HG02840 (cell line): Measurements from ENCODE around the gene CT45A2.
"Not testable (repeated sequence)": the region's sequence is repeated elsewhere in the genome, so short reads cannot be mapped to it uniquely, and the experiment has no call there.

ENCODE experiments used
- ATAC-seq: cut with Tn5 transposase; IDR thresholded peaks from one replicate; pipeline ENCODE4 v1.9.1; 2021; ENCODE audit warnings: mild to moderate bottlenecking, moderate library complexity, moderate number of reproducible peaks; ENCODE audit not compliant: unreplicated experiment, low FRiP score

The CT45A2 gene, protein sequence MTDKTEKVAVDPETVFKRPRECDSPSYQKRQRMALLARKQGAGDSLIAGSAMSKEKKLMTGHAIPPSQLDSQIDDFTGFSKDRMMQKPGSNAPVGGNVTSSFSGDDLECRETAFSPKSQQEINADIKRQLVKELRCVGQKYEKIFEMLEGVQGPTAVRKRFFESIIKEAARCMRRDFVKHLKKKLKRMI

DNA sequence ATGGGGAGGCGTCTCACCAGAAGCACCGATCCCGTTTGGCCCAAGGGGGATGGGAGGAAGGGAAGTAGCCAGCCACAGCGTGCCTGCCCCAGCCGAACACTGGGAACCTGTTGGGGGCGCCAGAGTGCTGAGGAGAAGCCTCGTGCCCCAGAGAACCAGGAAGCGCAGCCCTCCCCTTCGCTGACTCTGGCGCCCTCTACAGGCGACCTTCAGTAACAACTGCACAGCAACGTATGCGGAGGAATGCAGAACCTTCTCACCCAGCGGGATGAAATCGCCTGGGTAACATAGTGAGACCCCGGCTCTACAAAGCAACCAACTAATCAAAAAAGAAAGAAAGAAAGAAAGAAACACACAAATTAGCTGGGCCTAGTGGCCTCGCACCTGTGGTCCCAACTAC is at the start of gene CT45A2:
Gene CT45A2, minus strand, starts transcription at position 101 of the 400 bp plus-strand sequence. CDS start 3,747 bp downstream, outside the sequence.
- ATAC-seq = not testable (repeated sequence)

GRCh38 chrX:135854438-135854837 is 34.6 kb upstream of the CT45A2 start, which contains the start of gene CT45A8:
Gene CT45A8, minus strand, starts transcription at chrX:135854538. Its CDS starts 3,755 bp downstream, at chrX:135850783.
- not testable (repeated sequence) for ATAC-seq

DNA sequence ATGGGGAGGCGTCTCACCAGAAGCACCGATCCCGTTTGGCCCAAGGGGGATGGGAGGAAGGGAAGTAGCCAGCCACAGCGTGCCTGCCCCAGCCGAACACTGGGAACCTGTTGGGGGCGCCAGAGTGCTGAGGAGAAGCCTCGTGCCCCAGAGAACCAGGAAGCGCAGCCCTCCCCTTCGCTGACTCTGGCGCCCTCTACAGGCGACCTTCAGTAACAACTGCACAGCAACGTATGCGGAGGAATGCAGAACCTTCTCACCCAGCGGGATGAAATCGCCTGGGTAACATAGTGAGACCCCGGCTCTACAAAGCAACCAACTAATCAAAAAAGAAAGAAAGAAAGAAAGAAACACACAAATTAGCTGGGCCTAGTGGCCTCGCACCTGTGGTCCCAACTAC is 17.4 kb upstream of the CT45A2 start, which contains the start of gene CT45A7:
Gene CT45A7, minus strand, starts transcription at position 101 of the 400 bp plus-strand sequence. CDS start 3,747 bp downstream, outside the sequence.
- ATAC-seq = not testable (repeated sequence)

DNA sequence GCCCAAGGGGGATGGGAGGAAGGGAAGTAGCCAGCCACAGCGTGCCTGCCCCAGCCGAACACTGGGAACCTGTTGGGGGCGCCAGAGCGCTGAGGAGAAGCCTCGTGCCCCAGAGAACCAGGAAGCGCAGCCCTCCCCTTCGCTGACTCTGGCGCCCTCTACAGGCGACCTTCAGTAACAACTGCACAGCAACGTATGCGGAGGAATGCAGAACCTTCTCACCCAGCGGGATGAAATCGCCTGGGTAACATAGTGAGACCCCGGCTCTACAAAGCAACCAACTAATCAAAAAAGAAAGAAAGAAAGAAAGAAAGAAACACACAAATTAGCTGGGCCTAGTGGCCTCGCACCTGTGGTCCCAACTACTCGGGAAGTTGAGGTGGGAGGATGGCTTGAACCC is 17.1 kb downstream of the CT45A2 start, which contains the start of gene CT45A6:
Gene CT45A6, minus strand, starts transcription at position 101 of the 400 bp plus-strand sequence. CDS start 3,794 bp downstream, outside the sequence.
- not testable (repeated sequence) for ATAC-seq

DNA sequence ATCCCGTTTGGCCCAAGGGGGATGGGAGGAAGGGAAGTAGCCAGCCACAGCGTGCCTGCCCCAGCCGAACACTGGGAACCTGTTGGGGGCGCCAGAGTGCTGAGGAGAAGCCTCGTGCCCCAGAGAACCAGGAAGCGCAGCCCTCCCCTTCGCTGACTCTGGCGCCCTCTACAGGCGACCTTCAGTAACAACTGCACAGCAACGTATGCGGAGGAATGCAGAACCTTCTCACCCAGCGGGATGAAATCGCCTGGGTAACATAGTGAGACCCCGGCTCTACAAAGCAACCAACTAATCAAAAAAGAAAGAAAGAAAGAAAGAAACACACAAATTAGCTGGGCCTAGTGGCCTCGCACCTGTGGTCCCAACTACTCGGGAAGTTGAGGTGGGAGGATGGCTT is 34.4 kb downstream of the CT45A2 start, which contains the start of gene CT45A5:
Gene CT45A5, minus strand, starts transcription at position 101 of the 400 bp plus-strand sequence. CDS start 3,774 bp downstream, outside the sequence.
- ATAC-seq = not testable (repeated sequence)

- not testable (repeated sequence) for ATAC-seq
These were observed 51.7 kb downstream of the CT45A2 start, which contains the start of gene CT45A3 for GRCh38 chrX:135768091-135768490. Gene CT45A3, minus strand, starts transcription at chrX:135768191. Its CDS starts 3,747 bp downstream, at chrX:135764444.
